HEK293 (cell line): ENCODE results near the gene ASB10.
A peak's percentile ranks its signal among the peaks of the same experiment; 100 is the strongest.

Source experiments
- CTCF ChIA-PET: fragments of 350-600 bp; formaldehyde crosslinking; extraction: SDS; loops from one replicate; lab custom pipeline; 2021; ENCODE audit warnings: antibody characterized with exemption; lab: Yijun Ruan, JAX
- POLR2A ChIA-PET: fragments of 300-600 bp; formaldehyde crosslinking; extraction: SDS; loops from one replicate; lab custom pipeline; 2020; ENCODE audit warnings: antibody characterized with exemption, inconsistent platforms; lab: Yijun Ruan, JAX
- H3K27ac ChIP-seq: fragments of 200-500 bp; sonication (Bioruptor generic); 2 replicates; pipeline ENCODE4 v1.5.1; 2014; ENCODE audit warnings: low read depth, low read length, control low read depth, inconsistent platforms; ENCODE audit errors: extremely low read depth
- H3K36me3 ChIP-seq, 2 experiments: fragments of 200-500 bp in 1 of 2; sonication (Bioruptor generic) in 1 of 2; 1 replicate in 1 of 2; 2 replicates in 1 of 2; pipeline ENCODE4 v1.5.1; 2014 to 2017; ENCODE audit warnings: inconsistent platforms in 2 of 2, low read length in 2 of 2; ENCODE audit not compliant: control insufficient read depth in 2 of 2, insufficient read depth in 1 of 2
- H3K4me1 ChIP-seq: fragments of 200-500 bp; sonication (Bioruptor generic); 2 replicates; pipeline ENCODE4 v1.5.1; 2014; ENCODE audit warnings: mild to moderate bottlenecking, low read length, inconsistent platforms; ENCODE audit not compliant: control insufficient read depth, insufficient read depth
- H3K4me3 ChIP-seq: 2 replicates; pipeline ENCODE4 v1.5.1; 2011; ENCODE audit warnings: low read depth, mild to moderate bottlenecking, control low read depth, low read length, moderate library complexity
- H3K9me3 ChIP-seq: fragments of 200-500 bp; sonication (Bioruptor generic); 2 replicates; pipeline ENCODE4 v1.5.1; 2014; ENCODE audit warnings: low read depth, low read length, inconsistent platforms; ENCODE audit not compliant: control insufficient read depth, insufficient read depth
- EGR2 ChIP-seq: fragments of 450-650 bp; formaldehyde crosslinking; IDR thresholded peaks from 2 replicates; pipeline ENCODE4 v1.5.1; 2016; ENCODE audit warnings: low read depth, missing biosample characterization, missing genetic modification characterization
- GLI2 ChIP-seq: fragments of 450-650 bp; formaldehyde crosslinking; IDR thresholded peaks from 2 replicates; pipeline ENCODE4; 2017; ENCODE audit warnings: missing biosample characterization, missing genetic modification characterization, low read depth, borderline replicate concordance
- HOXA7 ChIP-seq: sonication (generic); formaldehyde crosslinking; IDR thresholded peaks from 2 replicates; pipeline ENCODE4 v1.8.1; 2022; ENCODE audit warnings: missing genetic modification reagents, borderline replicate concordance
- KLF17 ChIP-seq: fragments of 450-650 bp; formaldehyde crosslinking; IDR thresholded peaks from 2 replicates; pipeline ENCODE4 v1.5.1; 2016; ENCODE audit warnings: missing biosample characterization, missing genetic modification characterization
- SCRT1 ChIP-seq: fragments of 450-650 bp; formaldehyde crosslinking; IDR thresholded peaks from 2 replicates; pipeline ENCODE4 v1.5.1; 2016; ENCODE audit warnings: missing biosample characterization, missing genetic modification characterization, borderline replicate concordance
- SCRT2 ChIP-seq: fragments of 450-650 bp; formaldehyde crosslinking; IDR thresholded peaks from 2 replicates; pipeline ENCODE4 v1.5.1; 2016; ENCODE audit warnings: missing biosample characterization, missing genetic modification characterization
- ZBTB20 ChIP-seq: fragments of 450-650 bp; formaldehyde crosslinking; IDR thresholded peaks from 2 replicates; pipeline ENCODE4 v1.5.1; 2016; ENCODE audit warnings: missing biosample characterization, missing genetic modification characterization
- ZFP3 ChIP-seq: fragments of 450-650 bp; formaldehyde crosslinking; IDR thresholded peaks from 2 replicates; pipeline ENCODE4 v1.5.1; 2016; ENCODE audit warnings: low read depth, missing biosample characterization, missing genetic modification characterization
- ZNF518A ChIP-seq: fragments of 450-650 bp; formaldehyde crosslinking; conservative IDR thresholded peaks from 2 replicates; pipeline ENCODE4 v1.5.1; 2016; ENCODE audit warnings: low read depth, missing biosample characterization, missing genetic modification characterization
- ZNF529 ChIP-seq: fragments of 450-650 bp; formaldehyde crosslinking; IDR thresholded peaks from 2 replicates; pipeline ENCODE4 v1.5.1; 2017; ENCODE audit warnings: missing genetic modification characterization, missing biosample characterization; ENCODE audit not compliant: insufficient replicate concordance
- ZNF561 ChIP-seq: fragments of 450-650 bp; IDR thresholded peaks from 2 replicates; pipeline ENCODE4 v1.5.1; 2018; ENCODE audit warnings: missing biosample characterization, missing genetic modification characterization, borderline replicate concordance
- ZNF600 ChIP-seq: fragments of 450-650 bp; formaldehyde crosslinking; IDR thresholded peaks from 2 replicates; pipeline ENCODE4 v1.5.1; 2016; ENCODE audit warnings: missing biosample characterization, missing genetic modification characterization
- ZNF658 ChIP-seq: fragments of 450-650 bp; formaldehyde crosslinking; IDR thresholded peaks from 2 replicates; pipeline ENCODE4; 2016; ENCODE audit warnings: missing biosample characterization, missing genetic modification characterization
- ZNF677 ChIP-seq: fragments of 450-650 bp; IDR thresholded peaks from 2 replicates; pipeline ENCODE4 v1.5.0; 2018; ENCODE audit warnings: missing biosample characterization, mild to moderate bottlenecking, missing genetic modification characterization, moderate library complexity
- ZNF701 ChIP-seq: fragments of 450-650 bp; formaldehyde crosslinking; IDR thresholded peaks from 2 replicates; pipeline ENCODE4 v1.5.1; 2016; ENCODE audit warnings: missing biosample characterization, missing genetic modification characterization
- ZNF76 ChIP-seq: fragments of 450-650 bp; formaldehyde crosslinking; IDR thresholded peaks from 2 replicates; pipeline ENCODE4; 2016; ENCODE audit warnings: low read depth, missing biosample characterization, missing genetic modification characterization, borderline replicate concordance
- TF ChIP-seq, protein P1 (sequence below): fragments of 450-650 bp; IDR thresholded peaks from 2 replicates; pipeline ENCODE4 v1.5.1; 2018; ENCODE audit warnings: missing biosample characterization, missing genetic modification characterization

ASB10 gene

DNA sequence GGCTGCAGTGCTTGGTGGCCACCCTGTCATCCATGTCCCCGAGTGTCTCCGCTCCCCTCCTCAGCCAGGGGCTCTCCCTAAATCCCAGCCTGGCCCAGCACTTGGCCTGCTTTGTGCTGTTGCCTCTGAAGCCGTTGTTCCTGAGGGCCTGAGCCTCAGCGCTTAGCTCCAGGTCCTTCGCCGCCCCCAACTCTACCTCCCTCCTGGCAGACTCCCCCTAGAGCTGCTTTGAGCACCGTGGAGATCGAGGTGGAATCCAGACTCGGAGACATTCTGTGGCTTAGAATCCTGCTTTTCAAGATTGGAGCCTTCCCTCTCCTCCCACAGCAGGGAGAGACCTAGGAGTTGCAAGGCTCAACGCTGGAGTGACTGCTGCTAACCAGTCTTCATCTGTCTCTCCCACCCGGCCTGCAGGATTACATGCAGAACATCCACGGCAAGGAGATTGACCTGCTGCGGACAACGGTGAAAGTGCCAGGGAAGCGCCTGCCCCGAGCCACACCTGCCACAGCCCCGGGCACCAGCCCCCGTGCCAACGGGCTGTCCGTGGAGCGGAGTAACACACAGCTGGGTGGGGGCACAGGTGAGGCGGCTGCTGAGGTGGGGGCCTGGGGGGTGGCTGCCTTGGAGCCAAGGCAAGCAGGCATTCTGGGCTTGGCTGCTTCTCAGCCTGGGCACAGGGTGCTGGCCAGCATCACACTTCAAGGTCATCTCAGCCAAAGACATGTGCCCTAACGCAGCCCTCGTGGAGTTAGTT, 52.9 kb downstream of the ASB10 start (continued):
- TF ChIP-seq ZNF561 = no peak
- TF ChIP-seq GLI2 (tag by site-specific recombination) = no peak
- no peak for TF ChIP-seq ZNF518A (tag by site-specific recombination)
- TF ChIP-seq ZNF677 (tag by site-specific recombination) = no peak

DNA sequence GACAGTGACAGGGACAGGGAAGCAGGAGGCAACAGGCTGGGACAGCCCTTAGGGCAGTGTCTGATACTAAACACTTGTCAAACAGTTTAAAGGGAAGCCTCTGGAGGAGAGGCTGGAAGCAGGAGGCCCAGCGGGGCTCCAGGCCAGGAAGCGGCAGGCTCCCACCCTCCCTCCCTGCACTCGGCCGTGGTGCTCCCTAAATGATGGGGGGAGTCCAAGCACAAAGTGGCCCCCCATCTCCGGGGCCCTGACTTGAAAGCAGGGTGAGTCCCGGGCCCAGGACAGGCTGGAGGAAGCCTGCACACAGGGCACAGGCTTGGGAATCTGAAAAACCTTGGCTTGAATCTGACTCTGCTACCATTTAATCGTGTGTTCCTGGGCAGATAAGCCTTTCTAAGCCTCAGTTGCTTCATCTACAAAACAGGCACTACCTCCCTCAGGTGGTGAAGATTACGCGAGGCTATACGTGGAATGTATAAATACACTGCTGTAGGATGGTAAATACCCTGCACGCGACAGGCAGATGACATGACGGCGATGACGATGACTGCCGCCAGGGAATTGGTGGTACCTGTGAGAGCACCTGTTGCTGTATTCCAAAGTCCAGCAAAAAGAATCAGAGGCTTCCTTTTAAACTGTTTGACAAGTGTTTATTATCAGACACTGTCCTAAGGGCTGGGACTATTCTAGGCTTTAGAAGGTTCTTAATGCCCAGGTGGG, 53.6 kb downstream of the ASB10 start:
- H3K27ac ChIP-seq = no peak overlapping the region
- peak; percentile 97 for TF ChIP-seq SCRT2 (tag by site-specific recombination)
- peak; percentile 95 for TF ChIP-seq SCRT1 (tag by site-specific recombination)
- TF ChIP-seq ZBTB20 (tag by site-specific recombination) = no peak
- H3K4me3 ChIP-seq = no peak overlapping the region
- ChIA-PET POLR2A (no interaction called here), CTCF (interaction anchor here (0.6 to 1.8 kb wide), 3 partner anchors 9 to 128 kb away, joined by 3 to 7 read pairs (median 6); no protein-coding TSS in a partner anchor)
- no peaks in the 10 kb centered on the region for H3K4me1 ChIP-seq
- peaks cover 0 to 100% of the 10 kb centered on the region in 2 experiments; a peak in 1 of 3 replicates for H3K36me3 ChIP-seq
- no peaks in the 10 kb centered on the region for H3K9me3 ChIP-seq

DNA sequence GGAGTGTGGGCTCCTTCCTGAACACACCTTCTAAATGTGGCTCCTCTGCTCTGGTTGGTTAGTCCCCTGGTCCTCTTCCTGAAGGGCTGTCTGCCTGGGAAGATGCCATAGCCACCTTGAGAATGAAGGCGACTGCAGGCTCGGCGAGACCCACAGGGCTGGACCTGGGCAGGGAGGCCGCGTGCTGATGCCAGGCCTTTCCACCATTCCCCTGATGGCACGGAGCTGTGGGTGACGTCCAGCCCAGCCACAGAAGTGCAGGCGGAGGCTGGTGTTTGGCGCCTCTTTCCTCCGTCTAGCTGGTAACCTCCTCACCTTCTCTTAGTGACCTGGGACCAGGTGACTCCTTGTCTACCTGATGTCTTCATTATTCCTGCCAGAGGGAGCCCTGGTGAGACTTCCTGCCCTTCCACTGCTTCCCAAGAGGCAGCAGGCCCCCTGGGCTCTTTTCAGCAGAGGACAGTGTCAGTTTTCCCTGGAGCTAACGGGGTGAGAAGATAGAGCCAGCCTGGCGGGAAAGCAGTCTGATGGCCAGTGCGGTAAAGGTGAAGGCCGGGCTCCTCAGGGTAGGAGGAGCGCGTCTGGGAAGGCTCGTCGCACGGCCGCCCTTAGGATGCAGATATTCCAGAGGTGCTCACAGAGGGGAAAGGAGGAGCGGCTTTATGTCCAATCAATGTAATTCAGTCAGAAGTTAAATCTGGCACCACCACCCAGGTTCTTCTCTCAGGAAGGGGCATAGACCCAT, 54.4 kb downstream of the ASB10 start:
- POLR2A ChIA-PET = no interaction called here
- CTCF ChIA-PET = interaction anchor here (0.6 to 1.8 kb wide), 4 partner anchors 9 to 127 kb away, joined by 3 to 7 read pairs (median 4); no protein-coding TSS in a partner anchor
- Histone ChIP-seq H3K27ac (no peak overlapping the region), H3K9me3 (no peaks in the 10 kb centered on the region), H3K4me1 (no peaks in the 10 kb centered on the region), H3K4me3 (no peak overlapping the region), H3K36me3 (peaks cover 0 to 100% of the 10 kb centered on the region in 2 experiments; a peak in 1 of 3 replicates)
- TF ChIP-seq GLI2 (tag by site-specific recombination) (no peak), HOXA7 (no peak)

DNA sequence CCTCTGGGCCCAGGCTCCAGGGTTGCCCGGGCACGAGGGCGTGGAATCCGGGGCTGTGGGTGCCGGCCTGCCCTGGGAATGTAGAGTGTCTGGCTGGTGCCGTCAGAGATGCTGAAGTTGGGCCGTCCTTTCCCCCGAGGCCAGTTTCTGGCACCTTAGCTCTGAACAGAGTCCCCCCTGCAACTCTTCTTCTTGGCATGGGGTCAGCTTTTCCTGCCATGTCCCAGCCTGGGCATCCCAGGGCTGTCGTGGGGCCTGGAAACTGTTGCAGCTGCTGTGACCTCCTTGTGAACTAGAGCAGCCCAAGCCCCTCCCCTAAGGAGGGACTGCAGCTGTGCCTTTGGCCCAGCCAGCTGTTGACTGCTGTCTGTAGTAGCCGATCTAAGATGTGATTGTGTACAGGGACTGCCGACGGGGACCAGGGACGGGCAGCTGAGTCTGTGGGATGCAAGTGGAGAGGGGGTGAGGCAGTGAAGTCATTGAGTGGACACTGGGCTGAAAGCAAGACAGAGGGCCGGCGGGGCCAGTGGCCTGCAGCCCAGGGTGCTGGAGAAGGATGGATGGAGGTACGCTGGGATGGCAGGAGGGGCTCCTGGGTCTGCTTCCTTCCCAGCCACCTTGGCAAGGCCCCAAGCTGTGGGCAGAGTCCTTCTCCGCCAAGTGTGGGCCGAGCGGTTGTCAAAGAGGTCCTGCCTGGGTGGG, 55.3 kb downstream of the ASB10 start:
- POLR2A ChIA-PET = no interaction called here
- Histone ChIP-seq H3K36me3 (peaks cover 0 to 100% of the 10 kb centered on the region in 2 experiments; a peak in 1 of 3 replicates), H3K4me1 (no peaks in the 10 kb centered on the region), H3K4me3 (no peak overlapping the region), H3K27ac (no peak overlapping the region), H3K9me3 (no peaks in the 10 kb centered on the region)
- CTCF ChIA-PET = interaction anchor here (0.9 to 1.8 kb wide), 2 partner anchors 8 to 26 kb away, joined by 3 to 7 read pairs; no protein-coding TSS in a partner anchor
- TF ChIP-seq ZNF529 (tag by site-specific recombination) (no peak), ZNF76 (no peak), KLF17 (tag by site-specific recombination) (no peak), EGR2 (tag by site-specific recombination) (peak; percentile 64), ZNF658 (tag by site-specific recombination) (no peak), ZNF701 (tag by site-specific recombination) (no peak), ZNF600 (tag by site-specific recombination) (no peak), ZFP3 (no peak)
- TF ChIP-seq, protein P1, sequence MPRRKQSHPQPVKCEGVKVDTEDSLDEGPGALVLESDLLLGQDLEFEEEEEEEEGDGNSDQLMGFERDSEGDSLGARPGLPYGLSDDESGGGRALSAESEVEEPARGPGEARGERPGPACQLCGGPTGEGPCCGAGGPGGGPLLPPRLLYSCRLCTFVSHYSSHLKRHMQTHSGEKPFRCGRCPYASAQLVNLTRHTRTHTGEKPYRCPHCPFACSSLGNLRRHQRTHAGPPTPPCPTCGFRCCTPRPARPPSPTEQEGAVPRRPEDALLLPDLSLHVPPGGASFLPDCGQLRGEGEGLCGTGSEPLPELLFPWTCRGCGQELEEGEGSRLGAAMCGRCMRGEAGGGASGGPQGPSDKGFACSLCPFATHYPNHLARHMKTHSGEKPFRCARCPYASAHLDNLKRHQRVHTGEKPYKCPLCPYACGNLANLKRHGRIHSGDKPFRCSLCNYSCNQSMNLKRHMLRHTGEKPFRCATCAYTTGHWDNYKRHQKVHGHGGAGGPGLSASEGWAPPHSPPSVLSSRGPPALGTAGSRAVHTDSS = no peak
